Measurements from ENCODE around the gene BHLHA9. TPM values are rescaled to one million over a fixed set of nuclear protein-coding genes. Genes with fewer than 3 reads are reported as not detected.

Gene BHLHA9
- total RNA-seq, 1 donor from 2014 or later: not detected

- H3K27me3 ChIP-seq (ENCODE audit: low read depth): no peaks in the 10 kb centered on the region
Observed at GRCh38 chr17:1255041-1255440, 15.2 kb upstream of the BHLHA9 start.

GRCh38 chr17:1256699-1257098, 13.5 kb upstream of the BHLHA9 start:
- intact Hi-C loops (cut with micrococcal nuclease): loop anchor here (5.0 kb wide), 1 partner anchor 76 kb away; no protein-coding TSS in a partner anchor
- H3K36me3 ChIP-seq: no peaks in the 10 kb centered on the region

More at GRCh38 chr17:1255041-1255440, 15.2 kb upstream of the BHLHA9 start:
- H3K4me3 ChIP-seq: no peak overlapping the region
- no peak for DNase-seq
- peaks cover 34% of the 10 kb centered on the region for H3K4me1 ChIP-seq
- no peak overlapping the region for H3K27ac ChIP-seq (replicated peaks)
- H3K36me3 ChIP-seq: no peaks in the 10 kb centered on the region
- intact Hi-C loops (cut with micrococcal nuclease): loop anchor here (5.0 kb wide), 1 partner anchor 77 kb away; no protein-coding TSS in a partner anchor
- TF ChIP-seq, protein P1, sequence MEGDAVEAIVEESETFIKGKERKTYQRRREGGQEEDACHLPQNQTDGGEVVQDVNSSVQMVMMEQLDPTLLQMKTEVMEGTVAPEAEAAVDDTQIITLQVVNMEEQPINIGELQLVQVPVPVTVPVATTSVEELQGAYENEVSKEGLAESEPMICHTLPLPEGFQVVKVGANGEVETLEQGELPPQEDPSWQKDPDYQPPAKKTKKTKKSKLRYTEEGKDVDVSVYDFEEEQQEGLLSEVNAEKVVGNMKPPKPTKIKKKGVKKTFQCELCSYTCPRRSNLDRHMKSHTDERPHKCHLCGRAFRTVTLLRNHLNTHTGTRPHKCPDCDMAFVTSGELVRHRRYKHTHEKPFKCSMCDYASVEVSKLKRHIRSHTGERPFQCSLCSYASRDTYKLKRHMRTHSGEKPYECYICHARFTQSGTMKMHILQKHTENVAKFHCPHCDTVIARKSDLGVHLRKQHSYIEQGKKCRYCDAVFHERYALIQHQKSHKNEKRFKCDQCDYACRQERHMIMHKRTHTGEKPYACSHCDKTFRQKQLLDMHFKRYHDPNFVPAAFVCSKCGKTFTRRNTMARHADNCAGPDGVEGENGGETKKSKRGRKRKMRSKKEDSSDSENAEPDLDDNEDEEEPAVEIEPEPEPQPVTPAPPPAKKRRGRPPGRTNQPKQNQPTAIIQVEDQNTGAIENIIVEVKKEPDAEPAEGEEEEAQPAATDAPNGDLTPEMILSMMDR (IDR thresholded peaks at IDR 0.05; ENCODE audit: borderline replicate concordance): no peak
- peaks cover 2% of the 10 kb centered on the region for H3K9me3 ChIP-seq (replicated peaks)

GRCh38 chr17:1260086-1260769, 10.0 kb upstream of the BHLHA9 start:
- H3K4me3 ChIP-seq: peak overlapping the region; percentile 69
- TF ChIP-seq, protein P1 (IDR thresholded peaks at IDR 0.05; ENCODE audit: borderline replicate concordance): no peak
- intact Hi-C loops (cut with micrococcal nuclease): no loop called here

More at GRCh38 chr17:1256699-1257098, 13.5 kb upstream of the BHLHA9 start:
- Histone ChIP-seq H3K9me3 (replicated peaks) (peaks cover 2% of the 10 kb centered on the region), H3K4me1 (peaks cover 38% of the 10 kb centered on the region), H3K27me3 (ENCODE audit: low read depth) (no peaks in the 10 kb centered on the region), H3K27ac (replicated peaks) (peak overlapping the region; percentile 32), H3K4me3 (no peak overlapping the region)
- TF ChIP-seq, protein P1 (IDR thresholded peaks at IDR 0.05; ENCODE audit: borderline replicate concordance): no peak
- no peak for DNase-seq

DNA sequence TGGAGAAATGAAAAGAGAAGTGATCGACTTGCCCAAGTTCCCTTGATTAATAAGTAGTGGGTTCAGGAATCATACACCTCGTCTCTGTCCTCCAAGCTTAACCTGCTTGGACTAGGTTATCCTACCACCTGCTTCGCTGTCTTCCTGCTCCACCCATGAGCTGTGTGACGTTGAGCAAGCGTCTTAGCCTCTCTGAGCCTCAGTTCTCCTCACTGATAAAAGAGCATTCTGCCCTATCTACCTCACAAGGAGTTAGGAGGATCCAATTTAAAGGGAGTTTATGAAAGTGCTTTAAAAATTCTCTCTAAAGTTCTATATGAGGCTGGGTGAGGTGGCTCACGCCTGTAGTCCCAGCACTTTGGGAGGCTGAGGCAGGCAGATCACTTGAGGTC, 9.5 kb upstream of the BHLHA9 start:
- Histone ChIP-seq H3K9me3 (replicated peaks) (peaks cover 2% of the 10 kb centered on the region), H3K27me3 (ENCODE audit: low read depth) (no peaks in the 10 kb centered on the region), H3K4me3 (no peak overlapping the region), H3K4me1 (peaks cover 26% of the 10 kb centered on the region), H3K36me3 (no peaks in the 10 kb centered on the region), H3K27ac (replicated peaks) (no peak overlapping the region)
- TF ChIP-seq, protein P1 (IDR thresholded peaks at IDR 0.05; ENCODE audit: borderline replicate concordance): no peak
- no peak for DNase-seq
- intact Hi-C loops (cut with micrococcal nuclease): no loop called here

More at GRCh38 chr17:1260086-1260769, 10.0 kb upstream of the BHLHA9 start:
- Histone ChIP-seq H3K27ac (replicated peaks) (no peak overlapping the region), H3K9me3 (replicated peaks) (peaks cover 2% of the 10 kb centered on the region), H3K36me3 (no peaks in the 10 kb centered on the region), H3K27me3 (ENCODE audit: low read depth) (no peaks in the 10 kb centered on the region), H3K4me1 (peaks cover 27% of the 10 kb centered on the region)
- DNase-seq: no peak

DNA sequence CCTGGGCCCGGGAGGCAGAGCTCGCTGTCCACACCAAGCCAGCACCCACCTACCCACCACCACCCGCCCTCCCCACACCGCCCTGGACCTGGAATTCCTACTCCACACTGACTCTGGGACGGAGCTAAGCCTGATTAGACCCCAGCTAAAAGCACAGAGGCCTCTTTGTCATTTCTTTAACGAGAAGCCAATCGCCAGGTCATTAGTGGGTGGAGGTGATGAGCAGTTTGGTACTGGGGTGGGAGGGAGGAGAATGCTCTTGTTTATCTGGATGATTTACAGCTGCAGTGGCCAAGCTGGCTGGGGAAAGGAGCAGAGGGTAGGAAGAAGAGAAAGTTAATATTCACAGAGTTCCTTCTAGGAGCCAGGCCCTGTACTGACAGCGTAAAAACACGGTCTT, 6.0 kb upstream of the BHLHA9 start:
- DNase-seq: no peak
- intact Hi-C loops (cut with micrococcal nuclease): no loop called here
- H3K9me3 ChIP-seq (replicated peaks): no peaks in the 10 kb centered on the region
- peaks cover 1% of the 10 kb centered on the region for H3K27me3 ChIP-seq (ENCODE audit: low read depth)
- H3K4me1 ChIP-seq: peaks cover 37% of the 10 kb centered on the region
- TF ChIP-seq, protein P1 (IDR thresholded peaks at IDR 0.05; ENCODE audit: borderline replicate concordance): no peak
- no peak overlapping the region for H3K4me3 ChIP-seq
- H3K27ac ChIP-seq (replicated peaks): no peak overlapping the region
- H3K36me3 ChIP-seq: no peaks in the 10 kb centered on the region

Data from left ventricle myocardium inferior (tissue), 1 donor.